ENCODE measurements around the gene PICALM. TPM values are rescaled to one million over a fixed set of nuclear protein-coding genes. Genes with fewer than 3 reads are reported as not detected.

The PICALM gene
- total and polyA plus RNA-seq, 2 donors (not counting 3 experiments of a cell fraction or from before 2014, with no cell fraction given) = 181 to 202 TPM

DNA sequence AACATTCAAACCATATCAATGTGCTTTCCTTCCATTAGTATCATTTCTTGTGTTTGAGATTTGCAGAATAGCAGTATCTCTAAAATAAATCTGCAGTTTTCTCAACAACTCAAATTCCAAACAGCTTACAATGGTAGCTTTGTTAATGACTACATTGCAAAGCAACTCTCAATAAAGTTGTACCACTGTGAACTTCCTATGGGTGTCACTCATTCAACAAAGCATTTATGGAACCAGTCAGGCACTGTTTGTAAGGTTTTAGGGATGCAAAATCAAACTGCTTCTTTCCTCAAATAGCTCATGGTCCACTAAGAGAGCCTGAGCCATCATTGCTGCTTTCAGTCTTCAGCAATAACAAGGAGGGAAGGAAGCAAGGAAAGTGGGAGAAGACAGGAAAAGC, 122.7 kb downstream of the PICALM start:
- TF ChIP-seq POLR2A (IDR thresholded peaks at IDR 0.05; ENCODE audit: low read depth, low read length) = no peak
- H3K9me3 ChIP-seq (replicated peaks; ENCODE audit: control insufficient read depth, insufficient read depth, low read length) = no peaks in the 10 kb centered on the region
- H3K9ac ChIP-seq (replicated peaks; ENCODE audit: extremely low read depth, insufficient read depth, low read length) = no peak overlapping the region
- CTCF ChIA-PET = interaction anchor here (0.7 to 1.1 kb wide), 3 partner anchors 23 to 343 kb away, joined by 3 to 4 read pairs (median 4); no protein-coding TSS in a partner anchor
- no peaks in the 10 kb centered on the region for H3K27me3 ChIP-seq (ENCODE audit: control insufficient read depth in 2 of 2, insufficient read depth in 2 of 2, low read length in 2 of 2)
- BruUV-seq (replicated peaks) = no TSS peak
- H3K4me1 ChIP-seq (ENCODE audit: control insufficient read depth, extremely low read depth, insufficient read depth, low read length) = peaks cover 38% of the 10 kb centered on the region
- intact Hi-C loops (cut with micrococcal nuclease) = loop anchor here (10.0 kb wide), 1 partner anchor 251 kb away; no protein-coding TSS in a partner anchor
- H3K9me1 ChIP-seq (replicated peaks; ENCODE audit: control insufficient read depth, extremely low read depth, insufficient read depth, low read length) = no peaks in the 10 kb centered on the region
- no peak overlapping the region for H2AFZ ChIP-seq (ENCODE audit: low read depth, low read length)
- DNase-seq (ENCODE audit: low read depth, low spot score) (no peak), FAIRE-seq (no peak)
- no peak overlapping the region for H3K4me2 ChIP-seq (ENCODE audit: insufficient read depth, low read length)
- no peaks in the 10 kb centered on the region for H3K36me3 ChIP-seq (ENCODE audit: control insufficient read depth in 2 of 2, extremely low read depth in 1 of 2, insufficient read depth in 2 of 2, low read length in 2 of 2)
- POLR2A ChIA-PET = no interaction called here
- no peaks in the 10 kb centered on the region for H3K79me2 ChIP-seq (ENCODE audit: control insufficient read depth, insufficient read depth, low read length)
- H3K27ac ChIP-seq (ENCODE audit: insufficient read depth, low read depth, low read length) = no peak overlapping the region
- dilution Hi-C loops (cut with MboI; ENCODE audit: extremely low pct_ligation_motif_present, low sequenced_read_pairs) = no loop called here
- no peak overlapping the region for H3K4me3 ChIP-seq (replicated peaks in 1 of 3; ENCODE audit: insufficient read depth in 1 of 3, low read depth in 1 of 3, low read length in 3 of 3)
- H4K20me1 ChIP-seq (replicated peaks; ENCODE audit: control insufficient read depth, extremely low read depth, insufficient read depth, low read length) = no peaks in the 10 kb centered on the region

DNA sequence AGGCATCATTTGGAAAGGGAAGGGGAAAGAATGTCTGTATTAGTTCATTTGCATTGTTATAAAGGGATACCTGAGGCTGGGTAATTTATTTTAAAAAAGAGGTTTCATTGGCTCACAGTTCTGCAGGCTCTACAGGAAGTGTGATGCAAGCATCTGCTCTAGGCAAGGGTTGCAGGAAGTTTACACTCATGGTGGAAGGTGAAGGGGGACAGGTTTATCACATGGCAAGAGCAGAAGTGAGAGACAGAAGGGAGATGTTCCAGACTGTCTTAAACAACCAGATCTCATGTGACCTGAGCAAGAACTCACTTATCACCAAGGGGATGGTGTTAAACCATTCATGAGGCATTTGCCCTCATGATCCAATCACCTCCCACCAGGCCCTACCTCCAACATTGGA, 123.1 kb downstream of the PICALM start:
- no TSS peak for BruUV-seq (replicated peaks)
- no peaks in the 10 kb centered on the region for H4K20me1 ChIP-seq (replicated peaks; ENCODE audit: control insufficient read depth, extremely low read depth, insufficient read depth, low read length)
- H3K27ac ChIP-seq (ENCODE audit: insufficient read depth, low read depth, low read length) = no peak overlapping the region
- no peaks in the 10 kb centered on the region for H3K79me2 ChIP-seq (ENCODE audit: control insufficient read depth, insufficient read depth, low read length)
- H3K36me3 ChIP-seq (ENCODE audit: control insufficient read depth in 2 of 2, extremely low read depth in 1 of 2, insufficient read depth in 2 of 2, low read length in 2 of 2) = no peaks in the 10 kb centered on the region
- POLR2A ChIA-PET = no interaction called here
- no peak overlapping the region for H2AFZ ChIP-seq (ENCODE audit: low read depth, low read length)
- H3K27me3 ChIP-seq (ENCODE audit: control insufficient read depth in 2 of 2, insufficient read depth in 2 of 2, low read length in 2 of 2) = no peaks in the 10 kb centered on the region
- H3K9me3 ChIP-seq (replicated peaks; ENCODE audit: control insufficient read depth, insufficient read depth, low read length) = no peaks in the 10 kb centered on the region
- H3K4me2 ChIP-seq (ENCODE audit: insufficient read depth, low read length) = no peak overlapping the region
- no peaks in the 10 kb centered on the region for H3K9me1 ChIP-seq (replicated peaks; ENCODE audit: control insufficient read depth, extremely low read depth, insufficient read depth, low read length)
- no peak for FAIRE-seq
- intact Hi-C loops (cut with micrococcal nuclease) = loop anchor here (10.0 kb wide), 1 partner anchor 251 kb away; no protein-coding TSS in a partner anchor
- TF ChIP-seq MYC (IDR thresholded peaks at IDR 0.05; ENCODE audit: low read depth, low read length) (no peak), JUN (IDR thresholded peaks at IDR 0.05; ENCODE audit: borderline replicate concordance, insufficient read depth, insufficient read length, low read depth) (no peak)
- dilution Hi-C loops (cut with MboI; ENCODE audit: extremely low pct_ligation_motif_present, low sequenced_read_pairs) = no loop called here
- H3K4me1 ChIP-seq (ENCODE audit: control insufficient read depth, extremely low read depth, insufficient read depth, low read length) = peaks cover 38% of the 10 kb centered on the region
- CTCF ChIA-PET = interaction anchor here (0.7 to 1.1 kb wide), 3 partner anchors 23 to 343 kb away, joined by 3 to 4 read pairs (median 4); no protein-coding TSS in a partner anchor
- H3K9ac ChIP-seq (replicated peaks; ENCODE audit: extremely low read depth, insufficient read depth, low read length) = no peak overlapping the region
- no peak for DNase-seq (ENCODE audit: low read depth, low spot score)
- no peak overlapping the region for H3K4me3 ChIP-seq (replicated peaks in 1 of 3; ENCODE audit: insufficient read depth in 1 of 3, low read depth in 1 of 3, low read length in 3 of 3)

All from endothelial cell of umbilical vein (primary cell).